ENCODE measurements around the gene WASL.

Gene WASL

DNA sequence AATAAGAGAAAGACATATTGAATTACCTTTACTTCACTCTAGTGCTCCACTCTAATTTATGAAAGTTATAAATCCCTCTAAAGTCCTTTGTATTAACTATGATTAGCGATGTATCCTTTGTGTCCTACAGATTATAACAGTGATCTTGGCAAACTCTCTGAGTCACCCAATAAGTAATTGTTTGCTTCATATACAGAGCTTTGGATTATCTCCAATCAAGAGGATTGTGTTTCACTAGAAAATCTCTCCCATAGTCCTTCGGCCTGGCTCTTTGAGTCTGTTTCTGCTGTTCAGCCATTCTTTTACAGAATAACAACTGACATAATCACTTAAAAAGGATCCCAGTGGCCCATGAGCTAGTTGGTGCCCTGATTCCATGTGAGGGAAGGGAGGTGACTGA, 83.6 kb downstream of the WASL start:
- TF ChIP-seq, protein P1, sequence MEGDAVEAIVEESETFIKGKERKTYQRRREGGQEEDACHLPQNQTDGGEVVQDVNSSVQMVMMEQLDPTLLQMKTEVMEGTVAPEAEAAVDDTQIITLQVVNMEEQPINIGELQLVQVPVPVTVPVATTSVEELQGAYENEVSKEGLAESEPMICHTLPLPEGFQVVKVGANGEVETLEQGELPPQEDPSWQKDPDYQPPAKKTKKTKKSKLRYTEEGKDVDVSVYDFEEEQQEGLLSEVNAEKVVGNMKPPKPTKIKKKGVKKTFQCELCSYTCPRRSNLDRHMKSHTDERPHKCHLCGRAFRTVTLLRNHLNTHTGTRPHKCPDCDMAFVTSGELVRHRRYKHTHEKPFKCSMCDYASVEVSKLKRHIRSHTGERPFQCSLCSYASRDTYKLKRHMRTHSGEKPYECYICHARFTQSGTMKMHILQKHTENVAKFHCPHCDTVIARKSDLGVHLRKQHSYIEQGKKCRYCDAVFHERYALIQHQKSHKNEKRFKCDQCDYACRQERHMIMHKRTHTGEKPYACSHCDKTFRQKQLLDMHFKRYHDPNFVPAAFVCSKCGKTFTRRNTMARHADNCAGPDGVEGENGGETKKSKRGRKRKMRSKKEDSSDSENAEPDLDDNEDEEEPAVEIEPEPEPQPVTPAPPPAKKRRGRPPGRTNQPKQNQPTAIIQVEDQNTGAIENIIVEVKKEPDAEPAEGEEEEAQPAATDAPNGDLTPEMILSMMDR (conservative IDR thresholded peaks at IDR 0.05; ENCODE audit: low read depth, low read length), result no peak
- no peak overlapping the region for H3K4me3 ChIP-seq (ENCODE audit: low read length)
- DNase-seq (ENCODE audit: low read depth), result peak; percentile 62

- no peak for DNase-seq (ENCODE audit: low read depth)
- TF ChIP-seq, protein P1 (conservative IDR thresholded peaks at IDR 0.05; ENCODE audit: low read depth, low read length), result no peak
- no peak overlapping the region for H3K4me3 ChIP-seq (ENCODE audit: low read length)
These were observed 85.6 kb downstream of the WASL start for GRCh38 chr7:123663200-123663599.

DNA sequence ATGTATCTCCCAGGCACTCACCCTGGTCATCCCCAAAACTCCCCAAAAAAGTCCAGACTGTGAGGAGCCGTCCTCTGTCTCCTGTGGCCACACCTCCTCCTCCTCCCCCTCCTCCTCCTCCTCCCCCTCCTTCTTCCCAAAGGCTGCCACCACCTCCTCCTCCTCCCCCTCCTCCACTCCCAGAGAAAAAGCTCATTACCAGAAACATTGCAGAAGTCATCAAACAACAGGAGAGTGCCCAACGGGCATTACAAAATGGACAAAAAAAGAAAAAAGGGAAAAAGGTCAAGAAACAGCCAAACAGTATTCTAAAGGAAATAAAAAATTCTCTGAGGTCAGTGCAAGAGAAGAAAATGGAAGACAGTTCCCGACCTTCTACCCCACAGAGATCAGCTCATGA, 86.0 kb downstream of the WASL start:
- TF ChIP-seq, protein P1 (conservative IDR thresholded peaks at IDR 0.05; ENCODE audit: low read depth, low read length), result no peak
- H3K4me3 ChIP-seq (ENCODE audit: low read length), result no peak overlapping the region
- DNase-seq (ENCODE audit: low read depth), result no peak

- no peak for DNase-seq (ENCODE audit: low read depth)
- TF ChIP-seq, protein P1 (conservative IDR thresholded peaks at IDR 0.05; ENCODE audit: low read depth, low read length), result no peak
These were observed 86.5 kb downstream of the WASL start for GRCh38 chr7:123662293-123662692.

DNA sequence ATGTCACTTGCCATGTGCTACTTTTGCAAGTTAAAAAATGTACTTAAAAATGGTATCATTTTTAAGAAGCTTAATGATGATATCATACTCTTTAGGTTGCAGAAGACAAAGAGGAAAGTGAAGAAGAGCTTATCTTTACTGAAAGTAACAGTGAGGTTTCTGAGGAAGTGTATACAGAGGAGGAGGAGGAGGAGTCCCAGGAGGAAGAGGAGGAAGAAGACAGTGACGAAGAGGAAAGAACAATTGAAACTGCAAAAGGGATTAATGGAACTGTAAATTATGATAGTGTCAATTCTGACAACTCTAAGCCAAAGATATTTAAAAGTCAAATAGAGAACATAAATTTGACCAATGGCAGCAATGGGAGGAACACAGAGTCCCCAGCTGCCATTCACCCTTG, 87.0 kb downstream of the WASL start:
- no peak overlapping the region for H3K4me3 ChIP-seq (ENCODE audit: low read length)
- TF ChIP-seq, protein P1 (conservative IDR thresholded peaks at IDR 0.05; ENCODE audit: low read depth, low read length), result no peak

More at GRCh38 chr7:123662293-123662692, 86.5 kb downstream of the WASL start:
- no peak overlapping the region for H3K4me3 ChIP-seq (ENCODE audit: low read length)

DNA sequence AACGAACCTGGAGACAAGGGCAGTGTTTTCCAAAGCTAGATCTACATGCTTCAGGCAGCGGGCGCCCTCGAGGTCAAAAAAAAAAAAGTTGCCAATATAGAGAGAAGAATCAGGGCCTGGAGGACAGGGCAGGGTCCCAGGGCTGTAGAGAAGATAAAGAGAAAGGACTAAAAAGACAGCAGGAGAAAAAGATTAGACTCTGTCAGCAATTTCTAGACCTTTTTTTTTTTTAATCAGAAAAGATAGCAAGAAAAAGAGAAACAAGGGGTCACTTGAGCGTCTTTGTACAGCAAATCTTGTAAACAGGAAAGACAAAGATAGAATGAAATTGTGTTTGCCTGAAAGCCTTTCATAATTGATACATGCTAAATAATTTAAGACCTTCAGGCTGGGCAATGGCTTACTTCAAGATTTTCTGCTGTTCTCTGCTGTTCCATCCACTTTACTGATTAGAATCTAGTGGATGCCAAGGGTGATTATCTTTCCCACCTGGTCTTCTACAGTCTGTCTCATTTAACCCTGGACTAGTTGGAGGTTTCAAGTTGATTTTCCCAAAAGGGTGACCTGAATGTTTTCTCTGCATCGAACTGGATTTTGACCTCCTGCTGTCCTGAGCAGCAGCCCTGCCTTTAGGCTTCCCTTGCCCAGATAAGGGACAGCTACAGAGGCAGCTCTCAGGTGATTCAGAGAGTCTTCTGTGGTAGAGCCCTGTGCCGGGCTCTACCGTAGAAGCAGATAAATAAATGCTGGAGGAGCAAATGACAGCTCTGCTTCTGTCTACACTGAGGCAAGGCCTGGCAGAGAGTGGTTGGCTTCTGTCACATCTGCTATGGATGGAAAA, 88.1 kb downstream of the WASL start:
- H3K4me3 ChIP-seq (ENCODE audit: low read length), result no peak overlapping the region
- TF ChIP-seq, protein P1 (conservative IDR thresholded peaks at IDR 0.05; ENCODE audit: low read depth, low read length), result no peak
- no peak for DNase-seq (ENCODE audit: low read depth)

More for the DNA sequence above, 87.0 kb downstream of the WASL start:
- DNase-seq (ENCODE audit: low read depth), result no peak

DNA sequence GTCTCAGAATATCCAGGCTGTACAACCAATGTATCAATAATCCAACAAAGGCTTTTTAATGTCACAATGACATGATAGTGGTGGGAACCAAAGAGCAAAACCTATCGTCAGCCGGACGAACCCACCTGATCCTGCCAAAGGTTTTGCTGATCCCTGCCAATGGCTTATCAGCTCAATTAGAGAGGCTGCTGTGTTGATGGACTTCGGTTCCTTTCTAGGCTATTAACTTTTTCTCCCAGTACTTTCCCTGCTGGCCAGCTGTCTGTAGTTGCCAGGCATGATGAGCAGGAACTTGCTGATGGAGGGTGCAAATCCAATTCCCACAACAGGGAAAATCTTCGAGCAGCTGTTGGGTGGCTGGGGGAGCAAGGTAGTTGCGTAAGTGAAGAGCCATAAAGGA, 90.8 kb downstream of the WASL start:
- TF ChIP-seq, protein P1 (conservative IDR thresholded peaks at IDR 0.05; ENCODE audit: low read depth, low read length), result no peak
- no peak for DNase-seq (ENCODE audit: low read depth)
- no peak overlapping the region for H3K4me3 ChIP-seq (ENCODE audit: low read length)

Measured in retinal pigment epithelial cell (primary cell).